Keratinocyte (primary cell): ENCODE results near the gene SCN9A. TPM values are rescaled to one million over a fixed set of nuclear protein-coding genes. Genes with fewer than 3 reads are reported as not detected.

Experiments
- DNase-seq: peaks from one replicate; pipeline ENCODE4 v3.0.0-alpha.2; 2011; ENCODE audit warnings: low read depth, missing footprints, low spot score
- FAIRE-seq: peaks from 2 replicates; lab custom pipeline; 2011; peaks lifted over from hg19 to GRCh38; lab: Jason Lieb, UNC
- H2AFZ ChIP-seq: 2 replicates; pipeline ENCODE4 v1.6.0; 2012; ENCODE audit warnings: low read length, control low read depth, inconsistent platforms; ENCODE audit not compliant: control insufficient read depth
- H3K27ac ChIP-seq: 2 replicates; pipeline ENCODE4 v1.5.1; 2011; ENCODE audit warnings: low read length; ENCODE audit not compliant: control insufficient read depth, insufficient read depth
- H3K27me3 ChIP-seq: 3 replicates; pipeline ENCODE4 v1.6.0; 2011; ENCODE audit warnings: low read length; ENCODE audit not compliant: control insufficient read depth, insufficient read depth; ENCODE audit errors: extremely low read depth
- H3K36me3 ChIP-seq, 2 experiments: 2 replicates in 1 of 2; 3 replicates in 1 of 2; pipeline ENCODE4 v1.5.1; 2011; ENCODE audit warnings: low read length in 2 of 2, mild to moderate bottlenecking in 1 of 2; ENCODE audit not compliant: control insufficient read depth in 2 of 2, insufficient read depth in 2 of 2; ENCODE audit errors: extremely low read depth in 1 of 2
- H3K4me1 ChIP-seq: 3 replicates; pipeline ENCODE4 v1.5.1; 2011; ENCODE audit warnings: low read length; ENCODE audit not compliant: control insufficient read depth, insufficient read depth; ENCODE audit errors: extremely low read depth
- H3K4me2 ChIP-seq: 3 replicates; pipeline ENCODE4 v1.6.0; 2011; ENCODE audit warnings: low read depth, low read length; ENCODE audit not compliant: control insufficient read depth, insufficient read depth; ENCODE audit errors: extremely low read depth
- H3K4me3 ChIP-seq, 3 experiments: fragments of 200-600 bp in 1 of 3; sonication (generic) in 1 of 3; 2 replicates in 2 of 3; 3 replicates in 1 of 3; pipeline ENCODE4 v1.5.1; 2011 to 2016; ENCODE audit warnings: low read length in 3 of 3, mild to moderate bottlenecking in 3 of 3, control low read depth in 2 of 3, inconsistent platforms in 1 of 3, low read depth in 1 of 3, mixed read lengths in 1 of 3, mixed run types in 1 of 3, moderate library complexity in 1 of 3; ENCODE audit not compliant: control insufficient read depth in 2 of 3, insufficient read depth in 2 of 3; ENCODE audit errors: extremely low read depth in 1 of 3
- H3K79me2 ChIP-seq: 2 replicates; pipeline ENCODE4 v1.6.0; 2012; ENCODE audit warnings: low read length; ENCODE audit not compliant: control insufficient read depth, insufficient read depth
- H3K9ac ChIP-seq: 3 replicates; pipeline ENCODE4 v1.6.0; 2011; ENCODE audit warnings: low read length; ENCODE audit not compliant: control insufficient read depth, insufficient read depth; ENCODE audit errors: extremely low read depth
- H3K9me1 ChIP-seq: 3 replicates; pipeline ENCODE4 v1.6.0; 2011; ENCODE audit warnings: low read length; ENCODE audit not compliant: control insufficient read depth, insufficient read depth; ENCODE audit errors: extremely low read depth
- H3K9me3 ChIP-seq: 2 replicates; pipeline ENCODE4 v1.5.1; 2012; ENCODE audit warnings: low read depth, low read length; ENCODE audit not compliant: control insufficient read depth
- H4K20me1 ChIP-seq: 3 replicates; pipeline ENCODE4 v1.6.0; 2011; ENCODE audit warnings: low read length; ENCODE audit not compliant: control insufficient read depth, insufficient read depth; ENCODE audit errors: extremely low read depth
- CTCF ChIP-seq, 3 experiments: IDR thresholded peaks in 1 of 3; conservative IDR thresholded peaks in 1 of 3; optimal IDR thresholded peaks in 1 of 3; 2 replicates in 2 of 3; 3 replicates in 1 of 3; pipeline versions ENCODE3 to v1.5.1; 2011; ENCODE audit warnings: low read length in 3 of 3, mild to moderate bottlenecking in 3 of 3, moderate library complexity in 2 of 3, control low read depth in 1 of 3, inconsistent platforms in 1 of 3; ENCODE audit not compliant: insufficient read depth in 2 of 3; ENCODE audit errors: extremely low read depth in 1 of 3
- EZH2 ChIP-seq: IDR thresholded peaks from one replicate; pipeline ENCODE4 v1.6.1; 2012; ENCODE audit warnings: inconsistent platforms, mild to moderate bottlenecking, low read length, moderate library complexity
- dilution Hi-C: fragments of 300-500 bp; cut with MboI; formaldehyde crosslinking; loops from one replicate; pipeline ENCODE4 v1.7.0; 2020; ENCODE audit warnings: low sequenced_read_pairs; ENCODE audit not compliant: extremely low pct_ligation_motif_present
- polyA plus RNA-seq, 5 experiments: library from polyadenylated mRNA; depleted of rRNA in 3 of 5; stranded (reverse) in 3 of 5; stranded (forward) in 1 of 5; unstranded in 1 of 5; fragments of >200 nt; gene quantifications; 1 replicate in 1 of 5; 2 replicates in 3 of 5; 3 replicates in 1 of 5; pipeline versions ENCODE4 v1.2.1 to v1.2.3, GENCODE V29; 2011 to 2012; ENCODE audit warnings: missing spikeins in 2 of 5, low read depth in 1 of 5, low replicate concordance in 1 of 5

SCN9A gene
- polyA plus RNA-seq, 1 donor (not counting 4 experiments of a cell fraction or from before 2014, with no cell fraction given), result 0.10 TPM

- H4K20me1 ChIP-seq, result no peaks in the 10 kb centered on the region
- H3K9me3 ChIP-seq, result no peaks in the 10 kb centered on the region
- H3K27me3 ChIP-seq, result no peaks in the 10 kb centered on the region
- no peak overlapping the region for H2AFZ ChIP-seq
- no peak overlapping the region for H3K27ac ChIP-seq
- no peak for DNase-seq
- H3K9ac ChIP-seq, result no peak overlapping the region
- FAIRE-seq, result no peak
- no peaks in the 10 kb centered on the region for H3K4me1 ChIP-seq
- H3K36me3 ChIP-seq, result no peaks in the 10 kb centered on the region
- H3K4me3 ChIP-seq, result no peak overlapping the region
- dilution Hi-C loops, result no loop called here
- no peaks in the 10 kb centered on the region for H3K9me1 ChIP-seq
- TF ChIP-seq EZH2, result no peak
- TF ChIP-seq CTCF (optimal IDR thresholded peaks at IDR 0.05 in 1 of 3, IDR thresholded peaks at IDR 0.05 in 1 of 3, conservative IDR thresholded peaks at IDR 0.05 in 1 of 3; ENCODE audit: extremely low read depth in 1 of 3, insufficient read depth in 2 of 3, low read length in 3 of 3), result peak in 1 of 3 experiments; percentile 34
- H3K79me2 ChIP-seq, result no peaks in the 10 kb centered on the region
- H3K4me2 ChIP-seq, result no peak overlapping the region
Measured at GRCh38 chr2:166417669-166418068, 41.9 kb upstream of the SCN9A start.

GRCh38 chr2:166413255-166413654 is 37.5 kb upstream of the SCN9A start:
- Histone ChIP-seq H3K9me1 (no peaks in the 10 kb centered on the region), H4K20me1 (no peaks in the 10 kb centered on the region)
- dilution Hi-C loops, result no loop called here

More at GRCh38 chr2:166413255-166413654, 37.5 kb upstream of the SCN9A start:
- DNase-seq (no peak), FAIRE-seq (no peak)
- Histone ChIP-seq H2AFZ (no peak overlapping the region), H3K4me3 (no peak overlapping the region), H3K4me1 (peaks cover 24% of the 10 kb centered on the region), H3K9ac (no peak overlapping the region), H3K27me3 (no peaks in the 10 kb centered on the region), H3K4me2 (no peak overlapping the region), H3K9me3 (no peaks in the 10 kb centered on the region), H3K79me2 (no peaks in the 10 kb centered on the region), H3K36me3 (no peaks in the 10 kb centered on the region), H3K27ac (no peak overlapping the region)
- TF ChIP-seq EZH2 (no peak), CTCF (optimal IDR thresholded peaks at IDR 0.05 in 1 of 3, IDR thresholded peaks at IDR 0.05 in 1 of 3, conservative IDR thresholded peaks at IDR 0.05 in 1 of 3; ENCODE audit: extremely low read depth in 1 of 3, insufficient read depth in 2 of 3, low read length in 3 of 3) (no peak)
